Keratinocyte (primary cell): ENCODE data around the gene RBMS3. TPM values are rescaled to one million over a fixed set of nuclear protein-coding genes. Genes with fewer than 3 reads are reported as not detected.

Source experiments
- DNase-seq: peaks from one replicate; pipeline ENCODE4 v3.0.0-alpha.2; 2011; ENCODE audit warnings: low read depth, missing footprints, low spot score
- FAIRE-seq: peaks from 2 replicates; lab custom pipeline; 2011; peaks lifted over from hg19 to GRCh38; lab: Jason Lieb, UNC
- H2AFZ ChIP-seq: 2 replicates; pipeline ENCODE4 v1.6.0; 2012; ENCODE audit warnings: low read length, control low read depth, inconsistent platforms; ENCODE audit not compliant: control insufficient read depth
- H3K27ac ChIP-seq: 2 replicates; pipeline ENCODE4 v1.5.1; 2011; ENCODE audit warnings: low read length; ENCODE audit not compliant: control insufficient read depth, insufficient read depth
- H3K27me3 ChIP-seq: 3 replicates; pipeline ENCODE4 v1.6.0; 2011; ENCODE audit warnings: low read length; ENCODE audit not compliant: control insufficient read depth, insufficient read depth; ENCODE audit errors: extremely low read depth
- H3K36me3 ChIP-seq, 2 experiments: 2 replicates in 1 of 2; 3 replicates in 1 of 2; pipeline ENCODE4 v1.5.1; 2011; ENCODE audit warnings: low read length in 2 of 2, mild to moderate bottlenecking in 1 of 2; ENCODE audit not compliant: control insufficient read depth in 2 of 2, insufficient read depth in 2 of 2; ENCODE audit errors: extremely low read depth in 1 of 2
- H3K4me1 ChIP-seq: 3 replicates; pipeline ENCODE4 v1.5.1; 2011; ENCODE audit warnings: low read length; ENCODE audit not compliant: control insufficient read depth, insufficient read depth; ENCODE audit errors: extremely low read depth
- H3K4me2 ChIP-seq: 3 replicates; pipeline ENCODE4 v1.6.0; 2011; ENCODE audit warnings: low read depth, low read length; ENCODE audit not compliant: control insufficient read depth, insufficient read depth; ENCODE audit errors: extremely low read depth
- H3K4me3 ChIP-seq, 3 experiments: fragments of 200-600 bp in 1 of 3; sonication (generic) in 1 of 3; 2 replicates in 2 of 3; 3 replicates in 1 of 3; pipeline ENCODE4 v1.5.1; 2011 to 2016; ENCODE audit warnings: low read length in 3 of 3, mild to moderate bottlenecking in 3 of 3, control low read depth in 2 of 3, inconsistent platforms in 1 of 3, low read depth in 1 of 3, mixed read lengths in 1 of 3, mixed run types in 1 of 3, moderate library complexity in 1 of 3; ENCODE audit not compliant: control insufficient read depth in 2 of 3, insufficient read depth in 2 of 3; ENCODE audit errors: extremely low read depth in 1 of 3
- H3K79me2 ChIP-seq: 2 replicates; pipeline ENCODE4 v1.6.0; 2012; ENCODE audit warnings: low read length; ENCODE audit not compliant: control insufficient read depth, insufficient read depth
- H3K9ac ChIP-seq: 3 replicates; pipeline ENCODE4 v1.6.0; 2011; ENCODE audit warnings: low read length; ENCODE audit not compliant: control insufficient read depth, insufficient read depth; ENCODE audit errors: extremely low read depth
- H3K9me1 ChIP-seq: 3 replicates; pipeline ENCODE4 v1.6.0; 2011; ENCODE audit warnings: low read length; ENCODE audit not compliant: control insufficient read depth, insufficient read depth; ENCODE audit errors: extremely low read depth
- H3K9me3 ChIP-seq: 2 replicates; pipeline ENCODE4 v1.5.1; 2012; ENCODE audit warnings: low read depth, low read length; ENCODE audit not compliant: control insufficient read depth
- H4K20me1 ChIP-seq: 3 replicates; pipeline ENCODE4 v1.6.0; 2011; ENCODE audit warnings: low read length; ENCODE audit not compliant: control insufficient read depth, insufficient read depth; ENCODE audit errors: extremely low read depth
- CTCF ChIP-seq, 3 experiments: IDR thresholded peaks in 1 of 3; conservative IDR thresholded peaks in 1 of 3; optimal IDR thresholded peaks in 1 of 3; 2 replicates in 2 of 3; 3 replicates in 1 of 3; pipeline versions ENCODE3 to v1.5.1; 2011; ENCODE audit warnings: low read length in 3 of 3, mild to moderate bottlenecking in 3 of 3, moderate library complexity in 2 of 3, control low read depth in 1 of 3, inconsistent platforms in 1 of 3; ENCODE audit not compliant: insufficient read depth in 2 of 3; ENCODE audit errors: extremely low read depth in 1 of 3
- EZH2 ChIP-seq: IDR thresholded peaks from one replicate; pipeline ENCODE4 v1.6.1; 2012; ENCODE audit warnings: inconsistent platforms, mild to moderate bottlenecking, low read length, moderate library complexity
- dilution Hi-C: fragments of 300-500 bp; cut with MboI; formaldehyde crosslinking; loops from one replicate; pipeline ENCODE4 v1.7.0; 2020; ENCODE audit warnings: low sequenced_read_pairs; ENCODE audit not compliant: extremely low pct_ligation_motif_present
- polyA plus RNA-seq, 5 experiments: library from polyadenylated mRNA; depleted of rRNA in 3 of 5; stranded (reverse) in 3 of 5; stranded (forward) in 1 of 5; unstranded in 1 of 5; fragments of >200 nt; gene quantifications; 1 replicate in 1 of 5; 2 replicates in 3 of 5; 3 replicates in 1 of 5; pipeline versions ENCODE4 v1.2.1 to v1.2.3, GENCODE V29; 2011 to 2012; ENCODE audit warnings: missing spikeins in 2 of 5, low read depth in 1 of 5, low replicate concordance in 1 of 5

The RBMS3 gene
- polyA plus RNA-seq, 1 donor (not counting 4 experiments of a cell fraction or from before 2014, with no cell fraction given): 2.3 TPM

- Histone ChIP-seq H3K9ac (no peak overlapping the region), H3K4me3 (no peak overlapping the region), H3K4me2 (peak overlapping the region; percentile 23), H3K4me1 (peaks cover 20% of the 10 kb centered on the region), H3K79me2 (no peaks in the 10 kb centered on the region), H3K27ac (no peak overlapping the region), H4K20me1 (no peaks in the 10 kb centered on the region), H2AFZ (peak overlapping the region; percentile 18), H3K27me3 (no peaks in the 10 kb centered on the region), H3K9me1 (no peaks in the 10 kb centered on the region), H3K36me3 (no peaks in the 10 kb centered on the region), H3K9me3 (no peaks in the 10 kb centered on the region)
- FAIRE-seq (peak; percentile 79), DNase-seq (no peak)
- TF ChIP-seq CTCF (optimal IDR thresholded peaks at IDR 0.05 in 1 of 3, IDR thresholded peaks at IDR 0.05 in 1 of 3, conservative IDR thresholded peaks at IDR 0.05 in 1 of 3; ENCODE audit: extremely low read depth in 1 of 3, insufficient read depth in 2 of 3, low read length in 3 of 3) (no peak), EZH2 (no peak)
- dilution Hi-C loops: no loop called here
These were observed 655.2 kb downstream of the RBMS3 start for GRCh38 chr3:29936054-29936453.

- H3K9me3 ChIP-seq: no peaks in the 10 kb centered on the region
- no peak overlapping the region for H3K9ac ChIP-seq
- no peak for FAIRE-seq
- no peak overlapping the region for H3K4me3 ChIP-seq
- H3K27ac ChIP-seq: no peak overlapping the region
- no peaks in the 10 kb centered on the region for H4K20me1 ChIP-seq
- TF ChIP-seq EZH2 (no peak), CTCF (optimal IDR thresholded peaks at IDR 0.05 in 1 of 3, IDR thresholded peaks at IDR 0.05 in 1 of 3, conservative IDR thresholded peaks at IDR 0.05 in 1 of 3; ENCODE audit: extremely low read depth in 1 of 3, insufficient read depth in 2 of 3, low read length in 3 of 3) (no peak)
- H3K27me3 ChIP-seq: no peaks in the 10 kb centered on the region
- H2AFZ ChIP-seq: no peak overlapping the region
- no peaks in the 10 kb centered on the region for H3K9me1 ChIP-seq
- no peaks in the 10 kb centered on the region for H3K36me3 ChIP-seq
- H3K79me2 ChIP-seq: no peaks in the 10 kb centered on the region
- DNase-seq: no peak
- peak overlapping the region; percentile 27 for H3K4me2 ChIP-seq
- dilution Hi-C loops: no loop called here
- peaks cover 20% of the 10 kb centered on the region for H3K4me1 ChIP-seq
These were observed 655.9 kb downstream of the RBMS3 start for GRCh38 chr3:29936766-29937165.
